ENCODE results near the gene GPR65.
"Not testable (repeated sequence)": the region's sequence is repeated elsewhere in the genome, so short reads cannot be mapped to it uniquely, and the experiment has no call there.

Gene GPR65

GRCh38 chr14:88005978-88006851, 1.3 kb downstream of the GPR65 start:
- DNase-seq: no peak

DNA sequence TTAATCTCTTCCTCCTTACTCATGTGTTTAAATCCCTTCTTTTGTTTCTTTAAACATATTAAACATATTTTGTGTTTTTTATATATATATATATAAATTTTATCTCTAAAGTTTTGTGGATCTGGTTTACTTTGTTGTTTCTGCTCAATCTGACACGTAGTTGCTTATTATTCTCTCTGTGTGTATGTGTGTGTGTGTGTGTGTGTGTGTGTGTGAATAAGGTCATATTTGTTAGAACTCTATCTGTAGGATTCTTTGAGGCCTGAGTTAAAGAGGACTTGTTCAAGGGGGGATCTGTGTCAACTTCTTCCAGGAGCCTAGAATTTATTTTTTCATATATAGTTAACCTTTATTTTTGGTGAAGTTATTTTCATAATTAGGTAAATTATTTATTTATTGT, 2.7 kb downstream of the GPR65 start:
- DNase-seq: no peak

DNA sequence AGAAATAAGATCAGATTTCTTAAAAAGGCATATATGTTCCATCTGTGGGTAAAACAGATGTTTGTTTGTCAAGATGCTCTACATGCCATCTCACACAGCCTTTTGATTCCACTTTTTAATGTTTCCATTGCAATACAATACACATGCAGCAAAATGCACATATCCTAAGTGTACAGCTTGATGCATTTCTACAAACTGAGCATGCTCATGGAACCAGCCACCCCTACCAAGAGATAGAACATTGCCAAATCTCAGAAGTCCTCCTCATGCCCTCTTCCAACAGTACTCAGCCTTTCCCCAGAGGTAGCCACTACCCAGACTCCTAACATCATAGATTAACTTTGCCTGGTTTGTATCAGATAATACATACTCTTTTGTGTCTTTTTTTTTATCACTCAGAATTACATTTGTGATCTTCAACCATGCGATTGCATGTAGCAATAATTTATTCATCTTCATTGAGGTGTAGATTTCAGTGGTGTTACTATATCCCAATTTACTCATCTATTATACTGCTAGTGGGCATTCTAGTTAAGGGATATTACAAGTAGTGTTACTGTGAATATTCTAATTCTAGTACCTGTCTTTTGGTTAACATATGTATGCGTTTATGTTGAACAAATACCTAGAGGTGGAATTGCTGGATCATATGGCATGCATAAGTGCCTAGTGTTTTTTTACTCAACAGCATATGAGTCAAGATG, 3.3 kb downstream of the GPR65 start:
- no peak for DNase-seq

GRCh38 chr14:88009486-88009885, 4.6 kb downstream of the GPR65 start:
- no peak for DNase-seq

DNA sequence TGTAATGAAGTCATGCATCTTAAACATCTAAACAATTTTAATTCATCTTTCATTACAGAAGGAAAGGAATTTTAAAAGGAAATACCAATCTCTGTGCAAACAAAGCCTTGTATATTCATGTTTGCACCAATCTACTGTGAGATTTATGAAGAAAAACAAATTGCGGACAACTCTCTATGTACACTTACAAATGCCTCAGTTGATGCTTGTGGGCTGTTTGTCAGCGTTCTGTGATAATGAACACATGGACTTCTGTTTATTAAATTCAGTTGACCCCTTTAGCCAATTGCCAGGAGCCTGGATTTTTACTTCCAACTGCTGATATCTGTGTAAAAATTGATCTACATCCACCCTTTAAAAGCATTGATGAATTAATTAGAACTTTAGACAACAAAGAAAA, 5.4 kb downstream of the GPR65 start:
- no peak for DNase-seq

DNA sequence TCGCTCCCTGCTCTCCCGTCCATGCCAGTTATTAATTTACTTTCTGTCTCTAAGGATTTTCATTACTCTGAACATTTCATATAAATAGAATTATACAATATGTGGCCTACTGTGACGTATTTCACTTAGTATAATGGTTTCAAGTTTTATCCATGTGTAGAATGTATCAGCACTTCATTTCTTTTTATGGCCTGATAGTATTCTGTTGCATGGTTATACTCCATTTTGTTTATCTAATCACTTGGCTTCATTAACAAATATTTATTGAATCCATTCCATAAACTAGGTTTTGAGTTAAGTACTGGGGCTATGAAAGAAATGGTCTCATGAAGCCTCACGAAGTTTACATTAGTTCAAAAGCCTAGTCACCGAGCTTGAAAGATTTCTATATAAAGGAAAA, 7.6 kb downstream of the GPR65 start:
- DNase-seq: no peak

GRCh38 chr14:88013750-88014349, 8.9 kb downstream of the GPR65 start:
- peak; percentile 52 for DNase-seq

DNA sequence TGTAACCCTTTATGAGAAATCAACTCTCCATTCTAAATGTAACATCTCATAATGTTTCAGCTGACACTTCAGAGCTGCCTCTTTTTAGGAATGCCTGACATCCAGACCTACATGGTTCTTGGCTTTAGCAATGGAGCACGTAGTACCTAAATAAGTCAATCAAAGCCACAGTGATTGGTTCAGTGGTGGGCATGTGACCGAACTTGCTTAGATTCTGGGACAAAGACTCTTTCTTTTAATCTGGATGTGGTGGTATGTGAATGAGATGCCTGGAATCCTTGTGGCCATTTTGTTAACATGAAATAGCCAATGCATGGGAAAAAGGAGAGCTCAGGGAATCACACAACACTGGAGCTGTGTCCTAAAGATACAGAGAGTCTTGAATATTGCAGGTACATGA, 11.8 kb downstream of the GPR65 start:
- DNase-seq: no peak

- no peak for DNase-seq
Observed at GRCh38 chr14:88017535-88017934, 12.6 kb downstream of the GPR65 start.

- DNase-seq: no peak
Observed at GRCh38 chr14:88023658-88024187, 18.8 kb downstream of the GPR65 start.

- not testable (repeated sequence) for DNase-seq
Observed at GRCh38 chr14:88024252-88025086, 19.5 kb downstream of the GPR65 start.

DNA sequence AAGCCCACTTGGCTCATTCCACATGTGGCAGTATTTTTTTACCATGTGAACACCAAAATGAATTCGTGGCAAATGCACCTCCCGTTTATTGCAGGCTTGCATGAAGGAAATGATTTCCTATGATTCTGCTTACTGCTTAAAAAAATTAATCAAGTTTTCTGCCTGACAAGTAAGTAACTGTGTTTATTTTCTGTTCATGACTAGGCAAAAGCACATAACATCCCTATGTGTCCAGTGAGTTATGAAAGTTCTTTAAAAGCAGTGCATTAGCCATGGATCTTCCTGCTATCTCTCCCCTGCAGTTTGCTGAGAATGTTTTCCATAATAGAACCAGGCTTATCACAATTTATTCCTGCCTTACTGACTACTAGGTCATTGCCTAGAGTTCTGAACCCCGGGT, 20.4 kb downstream of the GPR65 start:
- DNase-seq: no peak

DNA sequence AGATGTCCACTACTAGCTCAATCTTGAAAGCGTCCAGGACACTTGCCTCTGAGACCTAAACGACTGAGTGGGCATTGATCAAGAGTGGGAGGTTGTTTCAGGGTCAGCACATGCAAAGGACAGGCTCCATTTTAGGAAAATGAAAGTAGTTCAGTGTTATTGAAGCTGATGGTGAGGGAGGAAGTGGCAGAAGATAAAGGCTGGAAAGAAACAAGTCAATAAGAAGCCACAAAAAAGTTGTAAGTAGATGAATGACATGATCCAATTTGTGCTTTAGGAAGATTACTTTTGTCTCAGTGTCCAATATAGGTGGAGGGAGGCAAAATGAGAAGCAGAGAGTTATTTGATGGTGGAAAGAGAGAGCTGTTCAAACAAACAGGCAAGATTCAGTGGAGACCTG, 22.0 kb downstream of the GPR65 start:
- DNase-seq: no peak

DNA sequence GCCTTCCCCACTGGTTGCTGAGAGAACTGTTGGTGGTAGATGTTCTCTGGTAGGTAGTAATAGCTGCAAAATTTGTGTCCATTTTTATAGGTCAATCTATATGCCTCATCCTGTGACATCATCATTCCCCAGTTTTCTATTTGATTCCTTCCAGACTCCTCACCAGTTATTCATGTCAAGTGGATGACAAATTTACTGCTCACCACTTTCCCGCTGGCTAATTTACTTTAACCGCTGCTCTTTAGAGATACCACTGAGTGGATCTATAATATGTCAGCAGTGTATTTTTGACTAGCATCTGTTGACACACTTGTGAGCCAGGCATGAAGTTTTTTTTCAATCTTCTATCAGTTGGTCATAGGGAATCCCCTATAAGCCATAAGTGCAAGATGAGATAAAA, 24.6 kb downstream of the GPR65 start:
- DNase-seq: no peak

- DNase-seq: no peak
Observed at GRCh38 chr14:88030079-88030478, 25.1 kb downstream of the GPR65 start.

DNA sequence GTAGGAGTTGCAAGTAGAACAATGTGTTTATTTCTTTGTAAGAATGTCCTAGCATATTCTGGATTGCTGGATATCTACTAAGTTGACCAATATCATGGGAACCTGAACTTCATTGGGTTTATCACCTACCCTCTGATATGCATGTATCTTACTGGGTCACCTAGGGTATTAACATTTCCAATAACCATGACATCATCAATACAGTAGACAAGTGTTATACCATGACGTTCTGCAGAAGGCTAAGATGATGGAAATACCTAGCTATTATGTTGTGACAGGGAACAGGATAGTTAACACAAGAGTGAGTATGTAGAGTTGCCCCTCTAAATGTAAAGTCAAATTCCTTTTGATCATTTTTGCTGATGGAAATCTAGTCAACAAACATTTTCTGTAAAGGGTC, 26.0 kb downstream of the GPR65 start:
- DNase-seq: no peak

DNA sequence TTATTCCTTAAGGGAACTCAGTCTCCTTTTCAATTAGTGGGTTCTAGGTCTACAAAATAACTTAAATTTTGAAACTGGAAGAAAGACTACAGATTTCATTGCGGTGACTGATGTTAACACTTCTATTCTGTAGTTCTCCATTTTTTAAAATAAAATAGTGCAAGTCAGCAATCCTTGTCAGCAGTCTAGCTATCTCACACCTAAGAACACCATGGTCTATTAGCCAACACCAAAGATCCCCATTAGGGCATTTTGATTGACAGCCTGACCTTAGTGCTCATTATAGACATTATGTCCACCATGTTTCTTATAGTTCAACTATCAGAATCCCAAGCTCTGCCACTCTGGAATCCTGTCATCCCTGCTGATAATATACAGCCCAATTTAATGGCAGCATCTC, 27.4 kb downstream of the GPR65 start:
- no peak for DNase-seq

DNA sequence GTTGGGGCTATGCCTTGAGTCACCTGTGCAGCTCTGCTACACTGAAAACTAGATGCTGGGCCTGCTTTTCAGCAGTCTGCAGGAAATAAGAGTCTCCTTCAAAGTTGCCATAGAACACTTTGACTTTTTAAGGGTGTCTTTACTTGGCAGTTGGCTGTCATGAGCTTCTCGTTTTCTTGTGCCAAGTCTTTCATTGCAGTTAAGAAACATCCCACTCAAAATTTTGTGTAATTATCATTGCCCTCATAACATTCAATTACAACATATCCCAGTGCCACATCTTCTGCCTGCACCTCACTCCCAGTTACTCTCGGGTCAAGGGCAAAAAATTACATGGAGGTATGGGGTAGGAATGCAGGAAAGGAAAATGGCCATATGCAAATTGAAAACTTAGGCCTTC, 29.1 kb downstream of the GPR65 start:
- no peak for DNase-seq

DNA sequence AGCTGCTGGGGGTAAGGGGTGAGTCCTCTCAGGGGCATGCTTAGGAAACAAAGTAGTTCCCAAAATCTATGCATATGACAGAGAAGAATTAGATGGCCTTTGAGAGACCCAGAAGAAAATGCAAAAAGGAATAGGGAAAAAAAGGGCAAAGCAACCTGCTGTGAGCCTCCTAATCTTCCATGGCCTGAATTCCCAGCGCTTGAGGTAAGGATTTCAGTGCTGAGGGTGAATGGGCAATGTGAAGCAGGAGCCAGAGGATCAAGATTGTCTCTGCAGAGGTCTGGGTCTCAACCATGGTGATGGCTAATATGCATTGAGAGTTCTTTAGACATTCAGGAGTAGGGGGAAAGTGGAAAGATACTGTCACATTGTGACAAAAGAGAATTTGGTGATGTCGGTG, 31.5 kb downstream of the GPR65 start:
- DNase-seq: no peak

GRCh38 chr14:88037325-88037724, 32.4 kb downstream of the GPR65 start:
- DNase-seq: no peak

DNA sequence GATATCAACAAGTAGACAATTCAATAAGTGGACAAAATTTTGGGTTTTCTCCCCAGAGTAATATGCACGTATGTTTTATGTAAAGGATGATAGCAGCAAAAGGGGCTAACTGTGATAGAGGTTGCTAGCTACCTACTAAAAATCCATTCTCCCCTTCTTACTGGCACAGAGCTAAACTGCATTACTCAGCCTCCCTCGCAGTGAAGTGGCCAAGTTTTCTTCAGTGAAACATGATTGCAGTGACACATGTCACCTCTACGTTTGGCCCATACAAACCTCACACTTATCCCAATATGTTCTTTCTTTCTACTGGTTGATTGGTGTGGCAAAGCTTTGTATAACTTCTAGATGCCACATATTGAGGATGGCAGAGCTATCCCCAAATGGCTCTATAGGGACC, 34.3 kb downstream of the GPR65 start:
- DNase-seq: no peak

DNA sequence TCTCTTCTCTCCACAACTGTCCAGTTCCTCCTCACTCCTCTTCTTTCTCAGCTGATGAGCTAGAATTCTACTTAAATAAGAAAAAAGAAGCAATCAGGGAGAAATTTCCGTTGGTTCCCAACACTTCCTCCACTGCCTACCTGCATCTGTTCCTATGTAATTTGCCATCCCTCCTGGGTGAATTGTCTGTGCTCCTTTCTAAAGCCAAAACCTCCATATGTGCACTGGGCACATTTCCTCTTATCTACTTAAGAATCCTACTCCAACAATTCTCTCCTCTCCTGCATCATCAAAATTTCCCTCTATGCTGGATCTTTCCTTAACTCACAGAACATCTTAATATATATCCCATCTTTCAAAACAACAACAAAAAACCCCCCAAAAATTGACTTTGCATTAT, 35.2 kb downstream of the GPR65 start:
- no peak for DNase-seq
